Spinal cord (tissue), 10 donors: Measurements from ENCODE around the gene LRRN2. TPM values are rescaled to one million over a fixed set of nuclear protein-coding genes. Genes with fewer than 3 reads are reported as not detected.
"Not testable (repeated sequence)": the region's sequence is repeated elsewhere in the genome, so short reads cannot be mapped to it uniquely, and the experiment has no call there.

Source experiments
- DNase-seq, 6 donors: peaks; one replicate each; pipeline versions ENCODE4 v3.0.0 to v3.0.0-alpha.2; 2013 to 2015; ENCODE audit warnings: low spot score in 6 of 6, low read depth in 4 of 6
- H3K27ac ChIP-seq: one replicate; pipeline ENCODE4 v1.5.1; 2013; ENCODE audit warnings: low read depth, low read length, control low read depth
- H3K27me3 ChIP-seq: one replicate; pipeline ENCODE4 v1.6.1; 2013; ENCODE audit warnings: low read length; ENCODE audit not compliant: control insufficient read depth, insufficient read depth
- H3K36me3 ChIP-seq: one replicate; pipeline ENCODE4 v1.6.1; 2013; ENCODE audit warnings: low read length; ENCODE audit not compliant: control insufficient read depth, insufficient read depth
- H3K4me1 ChIP-seq: one replicate; pipeline ENCODE4 v1.6.1; 2013; ENCODE audit warnings: low read length; ENCODE audit not compliant: control insufficient read depth, insufficient read depth
- H3K4me3 ChIP-seq: one replicate; pipeline ENCODE4 v1.5.1; 2013; ENCODE audit warnings: low read depth, low read length, control low read depth
- H3K9me3 ChIP-seq: one replicate; pipeline ENCODE4 v1.6.1; 2013; ENCODE audit warnings: low read length; ENCODE audit not compliant: control insufficient read depth, insufficient read depth
- WGBS: methylation state at CpG from one replicate; pipeline ENCODE4 v1.1.5; 2013; ENCODE audit warnings: missing lambda C conversion rate; ENCODE audit not compliant: insufficient coverage; 5-methylcytosine and 5-hydroxymethylcytosine counted together
- polyA plus RNA-seq, 2 donors: library from polyadenylated mRNA; unstranded; fragments of 120-200 nt; gene quantifications; one replicate each; pipeline ENCODE4 v1.2.1, GENCODE V29; 2013; ENCODE audit not compliant: insufficient read length in 2 of 2
- total RNA-seq, 2 donors: library from RNA; depleted of rRNA in 1 of 2; stranded (reverse); fragments of 120-200 nt in 1 of 2; fragments of >200 nt in 1 of 2; gene quantifications; one replicate each; pipeline versions ENCODE4 v1.2.3 to v1.2.4, GENCODE V29; 2013 to 2014
- donor health status: healthy.

The LRRN2 gene
- total and polyA plus RNA-seq, 4 donors, result 10.3 to 53.1 (median 30.9) TPM

- DNase-seq, result no peak
- H3K27me3 ChIP-seq, result no peaks in the 10 kb centered on the region
- no peaks in the 10 kb centered on the region for H3K9me3 ChIP-seq
- H3K27ac ChIP-seq, result no peak overlapping the region
- 92% methylated on average over 5 of the region's 5 CpGs for WGBS
- no peak overlapping the region for H3K4me3 ChIP-seq
- H3K36me3 ChIP-seq, result no peaks in the 10 kb centered on the region
- H3K4me1 ChIP-seq, result peaks cover 12% of the 10 kb centered on the region
Measured at GRCh38 chr1:204695692-204696091, 10.2 kb upstream of the LRRN2 start.

- no peaks in the 10 kb centered on the region for H3K36me3 ChIP-seq
- no peak overlapping the region for H3K4me3 ChIP-seq
- no peak overlapping the region for H3K27ac ChIP-seq
- no peak for DNase-seq
- no peaks in the 10 kb centered on the region for H3K9me3 ChIP-seq
- WGBS, result no CpG with 5 or more reads among the region's 7 CpGs
- peaks cover 12% of the 10 kb centered on the region for H3K4me1 ChIP-seq
- no peaks in the 10 kb centered on the region for H3K27me3 ChIP-seq
Measured at GRCh38 chr1:204694145-204694544, 8.6 kb upstream of the LRRN2 start.

GRCh38 chr1:204692841-204693356 is 7.4 kb upstream of the LRRN2 start:
- 66% methylated on average over 6 of the region's 7 CpGs for WGBS
- no peaks in the 10 kb centered on the region for H3K36me3 ChIP-seq
- H3K9me3 ChIP-seq, result no peaks in the 10 kb centered on the region
- H3K27me3 ChIP-seq, result no peaks in the 10 kb centered on the region
- no peak overlapping the region for H3K27ac ChIP-seq
- DNase-seq, result no peak
- no peak overlapping the region for H3K4me3 ChIP-seq
- peaks cover 8% of the 10 kb centered on the region for H3K4me1 ChIP-seq

- Histone ChIP-seq H3K27ac (no peak overlapping the region), H3K27me3 (no peaks in the 10 kb centered on the region), H3K36me3 (no peaks in the 10 kb centered on the region), H3K4me3 (no peak overlapping the region), H3K4me1 (peaks cover 7% of the 10 kb centered on the region), H3K9me3 (no peaks in the 10 kb centered on the region)
- WGBS, result no CpG with 5 or more reads among the region's 1 CpG
- no peak for DNase-seq
Measured at GRCh38 chr1:204692325-204692840, 6.8 kb upstream of the LRRN2 start.

GRCh38 chr1:204691328-204691730 is 5.8 kb upstream of the LRRN2 start:
- H3K27me3 ChIP-seq, H3K27ac ChIP-seq, H3K4me3 ChIP-seq, DNase-seq, H3K4me1 ChIP-seq, H3K9me3 ChIP-seq, H3K36me3 ChIP-seq: not testable (repeated sequence)
- no CpG with 5 or more reads among the region's 6 CpGs for WGBS

GRCh38 chr1:204688776-204689175 is 3.2 kb upstream of the LRRN2 start:
- 83% methylated on average over 2 of the region's 2 CpGs for WGBS

GRCh38 chr1:204688007-204688406 is 2.5 kb upstream of the LRRN2 start:
- Histone ChIP-seq H3K27me3 (peaks cover 3% of the 10 kb centered on the region), H3K9me3 (no peaks in the 10 kb centered on the region), H3K4me3 (no peak overlapping the region), H3K4me1 (peaks cover 31% of the 10 kb centered on the region), H3K36me3 (peaks cover 2% of the 10 kb centered on the region), H3K27ac (no peak overlapping the region)
- no CpG with 5 or more reads among the region's 2 CpGs for WGBS
- DNase-seq, result no peak

More at GRCh38 chr1:204688776-204689175, 3.2 kb upstream of the LRRN2 start:
- Histone ChIP-seq H3K9me3 (no peaks in the 10 kb centered on the region), H3K27me3 (peaks cover 3% of the 10 kb centered on the region), H3K4me3 (no peak overlapping the region), H3K36me3 (no peaks in the 10 kb centered on the region), H3K27ac (no peak overlapping the region), H3K4me1 (peaks cover 25% of the 10 kb centered on the region)
- no peak for DNase-seq

GRCh38 chr1:204684571-204685235 is 835 bp downstream of the LRRN2 start:
- Histone ChIP-seq H3K4me1 (peaks cover 33% of the 10 kb centered on the region), H3K9me3 (no peaks in the 10 kb centered on the region), H3K36me3 (peaks cover 10% of the 10 kb centered on the region), H3K4me3 (peak overlapping the region; percentile 62), H3K27me3 (peaks cover 3% of the 10 kb centered on the region), H3K27ac (peak overlapping the region; percentile 36)
- peak in 2 of 6 donors; percentile 48 to 52 for DNase-seq
- under 1% methylated on average over 42 of the region's 42 CpGs for WGBS

GRCh38 chr1:204684206-204684570 is 1.4 kb downstream of the LRRN2 start:
- Histone ChIP-seq H3K36me3 (peaks cover 12% of the 10 kb centered on the region), H3K27me3 (peaks cover 3% of the 10 kb centered on the region), H3K27ac (peak overlapping the region; percentile 36), H3K4me3 (peak overlapping the region; percentile 62), H3K9me3 (no peaks in the 10 kb centered on the region), H3K4me1 (peaks cover 37% of the 10 kb centered on the region)
- peak in 2 of 6 donors; percentile 64 to 71 for DNase-seq
- 9% methylated on average over 12 of the region's 14 CpGs for WGBS
